Transverse colon (tissue), 4 donors: ENCODE results near the gene SLC17A8.

Experiments used
- CTCF ChIP-seq, 5 experiments: fragments of 200-600 bp in 3 of 5; fragments of 450-650 bp in 2 of 5; sonication (generic) in 3 of 5; IDR thresholded peaks; 1 replicate in 2 of 5; 2 replicates in 3 of 5; pipeline ENCODE4 v1.5.1; 2016 to 2017; ENCODE audit warnings: antibody characterized with exemption in 5 of 5, inconsistent platforms in 3 of 5, mild to moderate bottlenecking in 2 of 5, moderate library complexity in 1 of 5
- POLR2A ChIP-seq: fragments of 450-650 bp; IDR thresholded peaks from one replicate; pipeline ENCODE4 v1.6.1; 2016; ENCODE audit warnings: antibody characterized with exemption, mild to moderate bottlenecking, moderate library complexity
- POLR2AphosphoS5 ChIP-seq, 3 donors: sonication (generic); formaldehyde crosslinking; IDR thresholded peaks; one replicate each; pipeline ENCODE4 v1.6.1; 2016; ENCODE audit warnings: antibody characterized with exemption in 3 of 3

GRCh38 chr12:100427078-100427477 is 70.2 kb downstream of the SLC17A8 start:
- TF ChIP-seq CTCF (IDR thresholded peaks at IDR 0.05) (no peak), POLR2A (no peak), POLR2AphosphoS5 (IDR thresholded peaks at IDR 0.05) (no peak)
